MM.1S (cell line): Measurements from ENCODE around the gene ELOF1.

Experiments used
- EZH2 ChIP-seq: fragments of 300-600 bp; sonication (generic); optimal IDR thresholded peaks from 2 replicates; pipeline ENCODE3; 2017; ENCODE audit warnings: low read depth, mild to moderate bottlenecking, antibody characterized with exemption, low read length, mixed read lengths
- EZH2phosphoT487 ChIP-seq: fragments of 300-600 bp; sonication (generic); IDR thresholded peaks from 2 replicates; pipeline ENCODE4 v1.6.1; 2018; ENCODE audit warnings: antibody characterized with exemption, low read length
- TF ChIP-seq, protein P1 (sequence below): fragments of 300-600 bp; sonication (generic); IDR thresholded peaks from 2 replicates; pipeline ENCODE4 v1.5.1; 2016; ENCODE audit warnings: antibody characterized with exemption, low read length, mixed read lengths

DNA sequence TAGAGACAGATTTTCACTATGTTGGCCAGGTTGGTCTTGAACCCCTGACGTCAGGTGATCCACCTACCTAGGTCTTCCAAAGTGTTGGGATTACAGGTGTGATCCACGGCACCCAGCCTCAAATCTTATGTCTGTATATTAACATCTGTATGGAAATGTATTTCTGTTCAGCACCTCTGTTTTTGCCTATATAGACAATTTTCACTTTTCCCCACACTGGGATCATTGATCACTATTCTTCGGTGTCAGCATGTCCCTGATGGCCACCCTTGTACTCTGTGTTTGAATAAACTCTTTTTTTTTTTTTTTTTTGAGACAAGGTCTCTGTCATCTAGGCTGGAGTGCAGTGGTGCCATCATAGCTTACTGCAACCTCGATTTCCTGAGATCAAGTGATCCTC lies 35.1 kb upstream of the ELOF1 start:
- no peak for TF ChIP-seq EZH2
- TF ChIP-seq, protein P1, sequence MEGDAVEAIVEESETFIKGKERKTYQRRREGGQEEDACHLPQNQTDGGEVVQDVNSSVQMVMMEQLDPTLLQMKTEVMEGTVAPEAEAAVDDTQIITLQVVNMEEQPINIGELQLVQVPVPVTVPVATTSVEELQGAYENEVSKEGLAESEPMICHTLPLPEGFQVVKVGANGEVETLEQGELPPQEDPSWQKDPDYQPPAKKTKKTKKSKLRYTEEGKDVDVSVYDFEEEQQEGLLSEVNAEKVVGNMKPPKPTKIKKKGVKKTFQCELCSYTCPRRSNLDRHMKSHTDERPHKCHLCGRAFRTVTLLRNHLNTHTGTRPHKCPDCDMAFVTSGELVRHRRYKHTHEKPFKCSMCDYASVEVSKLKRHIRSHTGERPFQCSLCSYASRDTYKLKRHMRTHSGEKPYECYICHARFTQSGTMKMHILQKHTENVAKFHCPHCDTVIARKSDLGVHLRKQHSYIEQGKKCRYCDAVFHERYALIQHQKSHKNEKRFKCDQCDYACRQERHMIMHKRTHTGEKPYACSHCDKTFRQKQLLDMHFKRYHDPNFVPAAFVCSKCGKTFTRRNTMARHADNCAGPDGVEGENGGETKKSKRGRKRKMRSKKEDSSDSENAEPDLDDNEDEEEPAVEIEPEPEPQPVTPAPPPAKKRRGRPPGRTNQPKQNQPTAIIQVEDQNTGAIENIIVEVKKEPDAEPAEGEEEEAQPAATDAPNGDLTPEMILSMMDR: no peak
- TF ChIP-seq EZH2phosphoT487: no peak
